ENCODE results near the gene UNC45A. TPM values are rescaled to one million over a fixed set of nuclear protein-coding genes. Genes with fewer than 3 reads are reported as not detected.
"Not testable (repeated sequence)": the region's sequence is repeated elsewhere in the genome, so short reads cannot be mapped to it uniquely, and the experiment has no call there.

UNC45A gene
- polyA plus RNA-seq, 1 donor = 27.1 TPM

GRCh38 chr15:90903733-90904536, 31.1 kb upstream of the UNC45A start:
- DNase-seq = no peak

- DNase-seq = no peak
Observed at GRCh38 chr15:90904746-90905145, 30.3 kb upstream of the UNC45A start.

- no peak for DNase-seq
Observed at GRCh38 chr15:90905306-90906180, 29.5 kb upstream of the UNC45A start.

- DNase-seq = no peak
Observed at GRCh38 chr15:90906181-90906849, 28.8 kb upstream of the UNC45A start.

- DNase-seq = no peak
Observed at GRCh38 chr15:90907051-90907660, 27.9 kb upstream of the UNC45A start.

- no peak for DNase-seq
Observed at GRCh38 chr15:90907838-90908507, 27.1 kb upstream of the UNC45A start.

- DNase-seq = not testable (repeated sequence)
Observed at GRCh38 chr15:90909449-90909848, 25.6 kb upstream of the UNC45A start.

GRCh38 chr15:90909976-90910375, 25.1 kb upstream of the UNC45A start:
- no peak for DNase-seq

GRCh38 chr15:90910441-90911301, 24.4 kb upstream of the UNC45A start:
- no peak for DNase-seq

GRCh38 chr15:90911302-90911623, 23.8 kb upstream of the UNC45A start:
- DNase-seq = no peak

- DNase-seq = no peak
Observed at GRCh38 chr15:90911906-90912769, 22.9 kb upstream of the UNC45A start.

- DNase-seq = no peak
Observed at GRCh38 chr15:90912770-90913075, 22.4 kb upstream of the UNC45A start.

GRCh38 chr15:90913398-90913944, 21.6 kb upstream of the UNC45A start:
- no peak for DNase-seq

- no peak for DNase-seq
Observed at GRCh38 chr15:90914305-90915080, 20.6 kb upstream of the UNC45A start.

GRCh38 chr15:90915216-90915807, 19.8 kb upstream of the UNC45A start:
- DNase-seq = no peak

- DNase-seq = no peak
Observed at GRCh38 chr15:90915808-90916440, 19.2 kb upstream of the UNC45A start.

GRCh38 chr15:90916461-90916860, 18.6 kb upstream of the UNC45A start:
- DNase-seq = no peak

GRCh38 chr15:90917569-90917968, 17.5 kb upstream of the UNC45A start:
- no peak for DNase-seq
